Endothelial cell (in vitro differentiated cells): ENCODE measurements around the gene WNT10A. TPM values are rescaled to one million over a fixed set of nuclear protein-coding genes. Genes with fewer than 3 reads are reported as not detected.

Source experiments
- DNase-seq: peaks from one replicate; pipeline ENCODE4 v3.0.0; 2021; ENCODE audit warnings: low spot score
- H3K27ac Mint-ChIP-seq: one replicate; pipeline ENCODE4 v1.8.0; 2021; ENCODE audit warnings: mixed read lengths, inconsistent platforms; ENCODE audit not compliant: unreplicated experiment
- H3K27me3 Mint-ChIP-seq: one replicate; pipeline ENCODE4 v1.8.0; 2021; ENCODE audit warnings: mild to moderate bottlenecking, moderate library complexity, mixed read lengths, inconsistent platforms; ENCODE audit not compliant: unreplicated experiment
- H3K36me3 Mint-ChIP-seq: one replicate; pipeline ENCODE4 v1.8.0; 2021; ENCODE audit warnings: mild to moderate bottlenecking, low read depth, mixed read lengths, inconsistent platforms; ENCODE audit not compliant: unreplicated experiment
- H3K4me1 Mint-ChIP-seq: one replicate; pipeline ENCODE4 v1.8.0; 2021; ENCODE audit warnings: mild to moderate bottlenecking, mixed read lengths, inconsistent platforms; ENCODE audit not compliant: unreplicated experiment
- H3K4me3 Mint-ChIP-seq: one replicate; pipeline ENCODE4 v1.8.0; 2021; ENCODE audit warnings: mild to moderate bottlenecking, mixed read lengths, inconsistent platforms; ENCODE audit not compliant: unreplicated experiment
- H3K9me3 Mint-ChIP-seq: one replicate; pipeline ENCODE4 v1.8.0; 2021; ENCODE audit warnings: mixed read lengths, inconsistent platforms; ENCODE audit not compliant: unreplicated experiment
- CTCF ChIP-seq: fragments of 200-600 bp; sonication (generic); IDR thresholded peaks from one replicate; pipeline ENCODE4 v1.5.0; 2021; ENCODE audit warnings: antibody characterized with exemption; ENCODE audit not compliant: unreplicated experiment
- total RNA-seq: library from RNA; stranded (reverse); fragmentation: NEBNext Ultra II Directional; extraction: Animal tissue kit (Norgen Biotek cat#: 25700); gene quantifications from one replicate; pipeline ENCODE4 v1.2.1, GENCODE V29; 2021; ENCODE audit not compliant: unreplicated experiment

The WNT10A gene
- total RNA-seq, 1 donor from 2014 or later: not detected

GRCh38 chr2:218877331-218877730, 3.3 kb upstream of the WNT10A start:
- Mint-ChIP-seq H3K9me3 (no peaks in the 10 kb centered on the region), H3K27me3 (peaks cover 51% of the 10 kb centered on the region), H3K27ac (no peak overlapping the region), H3K4me3 (no peak overlapping the region), H3K36me3 (no peaks in the 10 kb centered on the region), H3K4me1 (peaks cover 9% of the 10 kb centered on the region)
- DNase-seq: no peak
- no peak for TF ChIP-seq CTCF

GRCh38 chr2:218877891-218878290, 2.8 kb upstream of the WNT10A start:
- peaks cover 50% of the 10 kb centered on the region for H3K27me3 Mint-ChIP-seq
- TF ChIP-seq CTCF: no peak
- no peak for DNase-seq
- H3K4me1 Mint-ChIP-seq: peaks cover 9% of the 10 kb centered on the region
- no peak overlapping the region for H3K4me3 Mint-ChIP-seq
- H3K9me3 Mint-ChIP-seq: no peaks in the 10 kb centered on the region
- H3K36me3 Mint-ChIP-seq: no peaks in the 10 kb centered on the region
- no peak overlapping the region for H3K27ac Mint-ChIP-seq

- Mint-ChIP-seq H3K4me3 (no peak overlapping the region), H3K4me1 (peaks cover 7% of the 10 kb centered on the region), H3K9me3 (no peaks in the 10 kb centered on the region), H3K27me3 (peaks cover 50% of the 10 kb centered on the region), H3K27ac (no peak overlapping the region), H3K36me3 (no peaks in the 10 kb centered on the region)
- no peak for DNase-seq
- no peak for TF ChIP-seq CTCF
Observed at GRCh38 chr2:218878486-218878885, 2.2 kb upstream of the WNT10A start.

- Mint-ChIP-seq H3K4me3 (no peak overlapping the region), H3K27ac (no peak overlapping the region), H3K36me3 (no peaks in the 10 kb centered on the region), H3K4me1 (peaks cover 7% of the 10 kb centered on the region), H3K27me3 (peaks cover 50% of the 10 kb centered on the region), H3K9me3 (no peaks in the 10 kb centered on the region)
- DNase-seq: no peak
- no peak for TF ChIP-seq CTCF
Observed at GRCh38 chr2:218878926-218879761, 1.5 kb upstream of the WNT10A start.

- H3K27ac Mint-ChIP-seq: no peak overlapping the region
- H3K27me3 Mint-ChIP-seq: peaks cover 49% of the 10 kb centered on the region
- no peak for DNase-seq
- peaks cover 4% of the 10 kb centered on the region for H3K36me3 Mint-ChIP-seq
- no peak for TF ChIP-seq CTCF
- no peaks in the 10 kb centered on the region for H3K9me3 Mint-ChIP-seq
- no peak overlapping the region for H3K4me3 Mint-ChIP-seq
- H3K4me1 Mint-ChIP-seq: peaks cover 9% of the 10 kb centered on the region
Observed at GRCh38 chr2:218879776-218880101, 913 bp upstream of the WNT10A start.
